ENCODE results near the gene TRPM8. TPM values are rescaled to one million over a fixed set of nuclear protein-coding genes. Genes with fewer than 3 reads are reported as not detected.

TRPM8 gene
- total RNA-seq, 3 donors from 2014 or later (not counting 1 experiment from before 2014, with no cell fraction given): not detected

GRCh38 chr2:233935426-233935825 is 18.3 kb downstream of the TRPM8 start:
- DNase-seq (no peak), ATAC-seq (no peak)
- H3K27me3 ChIP-seq (ENCODE audit: control insufficient read depth, insufficient read depth, low read length): peaks cover 25% of the 10 kb centered on the region
- H3K36me3 ChIP-seq (ENCODE audit: control insufficient read depth, insufficient read depth, low read length): no peaks in the 10 kb centered on the region
- peaks cover 4% of the 10 kb centered on the region for H3K4me1 ChIP-seq (ENCODE audit: control insufficient read depth, insufficient read depth, low read length)
- H3K4me3 ChIP-seq (ENCODE audit: low read length): no peak overlapping the region
- H3K27ac ChIP-seq (ENCODE audit: low read length): no peak overlapping the region
- no peaks in the 10 kb centered on the region for H3K9me3 Mint-ChIP-seq
- no peak for TF ChIP-seq CTCF (IDR thresholded peaks at IDR 0.05)
- no peaks in the 10 kb centered on the region for H3K9me3 ChIP-seq (ENCODE audit: control insufficient read depth, insufficient read depth, low read length)
- peaks cover 57 to 80% of the 10 kb centered on the region in 2 donors for H3K27me3 Mint-ChIP-seq (ENCODE audit: low read depth in 2 of 2)
- peaks cover 7 to 8% of the 10 kb centered on the region in 2 donors for H3K4me1 Mint-ChIP-seq
- 68% methylated on average over 1 of the region's 1 CpG for WGBS (ENCODE audit: insufficient coverage)
- H3K4me3 Mint-ChIP-seq: no peak overlapping the region
- no peaks in the 10 kb centered on the region for H3K36me3 Mint-ChIP-seq
- intact Hi-C loops (cut with micrococcal nuclease): no loop called here
- H3K27ac Mint-ChIP-seq: no peak overlapping the region

- TF ChIP-seq CTCF (IDR thresholded peaks at IDR 0.05): no peak
- 86% methylated on average over 7 of the region's 7 CpGs for WGBS (ENCODE audit: insufficient coverage)
- peaks cover 4% of the 10 kb centered on the region for H3K4me1 ChIP-seq (ENCODE audit: control insufficient read depth, insufficient read depth, low read length)
Observed at GRCh38 chr2:233936089-233936488, 18.9 kb downstream of the TRPM8 start.

GRCh38 chr2:233938676-233939370 is 21.6 kb downstream of the TRPM8 start:
- no peak for TF ChIP-seq CTCF (IDR thresholded peaks at IDR 0.05)
- H3K27me3 Mint-ChIP-seq (ENCODE audit: low read depth in 2 of 2): peaks cover 52 to 76% of the 10 kb centered on the region in 2 donors
- peaks cover 7 to 8% of the 10 kb centered on the region in 2 donors for H3K4me1 Mint-ChIP-seq

More at GRCh38 chr2:233936089-233936488, 18.9 kb downstream of the TRPM8 start:
- Mint-ChIP-seq H3K9me3 (no peaks in the 10 kb centered on the region), H3K4me3 (no peak overlapping the region), H3K4me1 (peaks cover 7 to 8% of the 10 kb centered on the region in 2 donors), H3K27me3 (ENCODE audit: low read depth in 2 of 2) (peaks cover 61 to 85% of the 10 kb centered on the region in 2 donors), H3K27ac (no peak overlapping the region), H3K36me3 (no peaks in the 10 kb centered on the region)
- no peaks in the 10 kb centered on the region for H3K36me3 ChIP-seq (ENCODE audit: control insufficient read depth, insufficient read depth, low read length)
- ATAC-seq: no peak
- peaks cover 19% of the 10 kb centered on the region for H3K27me3 ChIP-seq (ENCODE audit: control insufficient read depth, insufficient read depth, low read length)
- H3K27ac ChIP-seq (ENCODE audit: low read length): no peak overlapping the region
- intact Hi-C loops (cut with micrococcal nuclease): no loop called here
- no peaks in the 10 kb centered on the region for H3K9me3 ChIP-seq (ENCODE audit: control insufficient read depth, insufficient read depth, low read length)
- no peak overlapping the region for H3K4me3 ChIP-seq (ENCODE audit: low read length)
- DNase-seq: no peak

More at GRCh38 chr2:233938676-233939370, 21.6 kb downstream of the TRPM8 start:
- intact Hi-C loops (cut with micrococcal nuclease): no loop called here
- H3K4me1 ChIP-seq (ENCODE audit: control insufficient read depth, insufficient read depth, low read length): peaks cover 4% of the 10 kb centered on the region
- Mint-ChIP-seq H3K9me3 (no peaks in the 10 kb centered on the region), H3K36me3 (peaks cover 2% of the 10 kb centered on the region), H3K4me3 (no peak overlapping the region), H3K27ac (no peak overlapping the region)
- H3K36me3 ChIP-seq (ENCODE audit: control insufficient read depth, insufficient read depth, low read length): no peaks in the 10 kb centered on the region
- no peak overlapping the region for H3K4me3 ChIP-seq (ENCODE audit: low read length)
- no peak overlapping the region for H3K27ac ChIP-seq (ENCODE audit: low read length)
- WGBS (ENCODE audit: insufficient coverage): 18% methylated on average over 36 of the region's 36 CpGs
- DNase-seq (peak in 1 of 2 donors; percentile 25), ATAC-seq (no peak)
- peaks cover 19% of the 10 kb centered on the region for H3K27me3 ChIP-seq (ENCODE audit: control insufficient read depth, insufficient read depth, low read length)
- H3K9me3 ChIP-seq (ENCODE audit: control insufficient read depth, insufficient read depth, low read length): no peaks in the 10 kb centered on the region

Measured in natural killer cell (primary cell).